H1 (cell line): ENCODE data around the gene CACNG6.

Experiments
- ASH2L ChIP-seq: fragments of 200-600, 300-600 bp; sonication (generic); IDR thresholded peaks from one replicate; pipeline ENCODE4 v1.7.1; 2017; ENCODE audit warnings: low read length
- CTCF ChIP-seq, 3 experiments: IDR thresholded peaks; 1 replicate in 2 of 3; 2 replicates in 1 of 3; pipeline versions ENCODE4 v1.5.1 to v1.6.1; 2011; ENCODE audit warnings: low read length in 3 of 3, mild to moderate bottlenecking in 3 of 3, inconsistent platforms in 2 of 3, low read depth in 1 of 3, moderate library complexity in 1 of 3; ENCODE audit not compliant: insufficient read depth in 1 of 3; ENCODE audit errors: control extremely low read depth in 1 of 3
- EZH2 ChIP-seq: fragments of 200-600 bp; sonication (generic); IDR thresholded peaks from 2 replicates; pipeline ENCODE4 v1.7.1; 2012; ENCODE audit warnings: low read depth, mild to moderate bottlenecking, moderate library complexity, low read length, inconsistent platforms; ENCODE audit not compliant: severe bottlenecking
- GABPA ChIP-seq: IDR thresholded peaks from 2 replicates; pipeline ENCODE4 v1.6.1; 2011; ENCODE audit warnings: mild to moderate bottlenecking, low read length, moderate library complexity, borderline replicate concordance; ENCODE audit not compliant: insufficient read depth
- KDM1A ChIP-seq: fragments of 200-600, 300-600 bp; sonication (generic); IDR thresholded peaks from 2 replicates; pipeline ENCODE4 v1.7.1; 2016; ENCODE audit warnings: mild to moderate bottlenecking, low read length, borderline replicate concordance
- MAFK ChIP-seq: IDR thresholded peaks from 2 replicates; pipeline ENCODE4 v1.6.1; 2012; ENCODE audit warnings: low read depth, mild to moderate bottlenecking, improper control_type of control experiment, low read length
- POLR2A ChIP-seq, 2 experiments: IDR thresholded peaks; 1 replicate in 1 of 2; 2 replicates in 1 of 2; pipeline ENCODE4 v1.6.1; 2011; ENCODE audit warnings: low read depth in 2 of 2, low read length in 2 of 2, mild to moderate bottlenecking in 2 of 2; ENCODE audit errors: control extremely low read depth in 1 of 2
- POLR2AphosphoS5 ChIP-seq: IDR thresholded peaks from 2 replicates; pipeline ENCODE4 v1.6.1; 2011; ENCODE audit warnings: low read depth, low read length
- SUZ12 ChIP-seq: fragments of 200-600 bp; sonication (generic); IDR thresholded peaks from 2 replicates; pipeline ENCODE4 v1.6.1; 2012; ENCODE audit warnings: mild to moderate bottlenecking, inconsistent platforms, low read length, moderate library complexity, mixed read lengths
- TAF1 ChIP-seq: IDR thresholded peaks from 2 replicates; pipeline ENCODE4 v1.6.1; 2011; ENCODE audit warnings: mild to moderate bottlenecking, low read depth, low read length

- TF ChIP-seq CTCF (IDR thresholded peaks at IDR 0.05; ENCODE audit: control extremely low read depth in 1 of 3, insufficient read depth in 1 of 3, low read depth in 1 of 3, low read length in 3 of 3) = no peak
- no peak for TF ChIP-seq SUZ12
- no peak for TF ChIP-seq POLR2AphosphoS5
- TF ChIP-seq KDM1A = no peak
- no peak for TF ChIP-seq MAFK
- no peak for TF ChIP-seq ASH2L
- no peak for TF ChIP-seq GABPA
- TF ChIP-seq EZH2 = no peak
- no peak for TF ChIP-seq POLR2A (IDR thresholded peaks at IDR 0.05; ENCODE audit: control extremely low read depth in 1 of 2, low read depth in 2 of 2, low read length in 2 of 2)
- no peak for TF ChIP-seq TAF1
Observed at GRCh38 chr19:53989600-53990533, 1.6 kb upstream of the CACNG6 start.
